Hepatocyte (in vitro differentiated cells): ENCODE results near the gene VRK3.

Experiments used
- EZH2 ChIP-seq: fragments of 200-600 bp; sonication (generic); IDR thresholded peaks from 2 replicates; pipeline ENCODE4 v1.6.1; 2016; ENCODE audit warnings: antibody characterized with exemption, mild to moderate bottlenecking, borderline replicate concordance
- EZH2phosphoT487 ChIP-seq: fragments of 200-600 bp; sonication (generic); IDR thresholded peaks from one replicate; pipeline ENCODE4 v1.6.1; 2018; ENCODE audit warnings: antibody characterized with exemption, mild to moderate bottlenecking, low read depth, moderate library complexity; ENCODE audit not compliant: unreplicated experiment, severe bottlenecking
- TF ChIP-seq, protein P1 (sequence below): fragments of 200-600 bp; sonication (generic); IDR thresholded peaks from 2 replicates; pipeline ENCODE4 v1.5.1; 2016; ENCODE audit warnings: antibody characterized with exemption, mild to moderate bottlenecking; ENCODE audit not compliant: poor library complexity

DNA sequence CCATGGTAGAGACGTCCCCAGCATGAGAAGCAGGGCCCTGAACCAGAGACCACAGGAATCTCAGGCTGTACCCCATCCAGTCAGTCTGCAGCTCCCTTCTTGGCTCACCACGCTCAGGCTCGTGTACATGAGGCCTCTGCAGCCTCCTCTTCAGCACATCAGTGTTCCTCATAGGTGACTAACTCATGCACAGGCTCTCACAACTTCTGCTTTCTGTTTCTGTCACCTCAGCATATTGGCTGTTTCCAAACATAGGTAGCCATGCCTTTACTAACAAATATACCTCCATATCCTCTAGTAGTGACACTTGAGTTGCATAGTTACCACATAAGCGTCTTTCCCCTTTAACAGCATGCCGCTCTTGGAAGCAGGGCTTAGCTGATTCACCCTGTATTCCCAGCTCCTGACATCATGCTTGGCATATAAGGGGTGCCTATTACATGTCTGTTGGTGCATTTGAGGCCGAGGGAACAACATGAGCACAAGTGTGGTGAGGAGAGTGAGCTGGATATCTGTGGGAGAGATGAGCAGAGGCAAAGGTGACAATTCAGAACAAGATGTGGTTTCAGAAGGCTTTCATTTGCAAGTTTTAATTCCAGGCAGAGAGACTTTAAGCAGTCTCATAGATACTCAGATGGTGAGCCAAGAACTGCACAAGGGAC lies 17.3 kb upstream of the VRK3 start:
- TF ChIP-seq, protein P1, sequence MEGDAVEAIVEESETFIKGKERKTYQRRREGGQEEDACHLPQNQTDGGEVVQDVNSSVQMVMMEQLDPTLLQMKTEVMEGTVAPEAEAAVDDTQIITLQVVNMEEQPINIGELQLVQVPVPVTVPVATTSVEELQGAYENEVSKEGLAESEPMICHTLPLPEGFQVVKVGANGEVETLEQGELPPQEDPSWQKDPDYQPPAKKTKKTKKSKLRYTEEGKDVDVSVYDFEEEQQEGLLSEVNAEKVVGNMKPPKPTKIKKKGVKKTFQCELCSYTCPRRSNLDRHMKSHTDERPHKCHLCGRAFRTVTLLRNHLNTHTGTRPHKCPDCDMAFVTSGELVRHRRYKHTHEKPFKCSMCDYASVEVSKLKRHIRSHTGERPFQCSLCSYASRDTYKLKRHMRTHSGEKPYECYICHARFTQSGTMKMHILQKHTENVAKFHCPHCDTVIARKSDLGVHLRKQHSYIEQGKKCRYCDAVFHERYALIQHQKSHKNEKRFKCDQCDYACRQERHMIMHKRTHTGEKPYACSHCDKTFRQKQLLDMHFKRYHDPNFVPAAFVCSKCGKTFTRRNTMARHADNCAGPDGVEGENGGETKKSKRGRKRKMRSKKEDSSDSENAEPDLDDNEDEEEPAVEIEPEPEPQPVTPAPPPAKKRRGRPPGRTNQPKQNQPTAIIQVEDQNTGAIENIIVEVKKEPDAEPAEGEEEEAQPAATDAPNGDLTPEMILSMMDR, result no peak
- TF ChIP-seq EZH2 (no peak), EZH2phosphoT487 (no peak)
